ENCODE results near the gene KIAA0319L. TPM values are rescaled to one million over a fixed set of nuclear protein-coding genes. Genes with fewer than 3 reads are reported as not detected.

The KIAA0319L gene
- total and polyA plus RNA-seq, 8 donors = 76.5 to 106 (median 92.6) TPM

GRCh38 chr1:35434703-35435102 lies 122.5 kb downstream of the KIAA0319L start:
- DNase-seq (no peak), ATAC-seq (no peak)
- Histone ChIP-seq H3K9me3 (no peaks in the 10 kb centered on the region), H3K36me3 (peaks cover 0 to 82% of the 10 kb centered on the region in 2 donors), H3K4me1 (no peaks in the 10 kb centered on the region), H3K4me3 (no peak overlapping the region), H3K27me3 (no peaks in the 10 kb centered on the region), H3K27ac (no peak overlapping the region)
- TF ChIP-seq CTCF (IDR thresholded peaks at IDR 0.05) = no peak
- intact Hi-C loops (cut with DNase I) = no loop called here

GRCh38 chr1:35433714-35434113 lies 123.5 kb downstream of the KIAA0319L start:
- no peak overlapping the region for H3K4me3 ChIP-seq
- H3K27me3 ChIP-seq = no peaks in the 10 kb centered on the region
- H3K9me3 ChIP-seq = no peaks in the 10 kb centered on the region
- intact Hi-C loops (cut with DNase I) = no loop called here
- peaks cover 0 to 72% of the 10 kb centered on the region in 2 donors for H3K36me3 ChIP-seq
- ATAC-seq (no peak), DNase-seq (no peak)
- H3K4me1 ChIP-seq = no peaks in the 10 kb centered on the region
- no peak for TF ChIP-seq CTCF (IDR thresholded peaks at IDR 0.05)
- no peak overlapping the region for H3K27ac ChIP-seq

GRCh38 chr1:35432231-35432630 lies 125.0 kb downstream of the KIAA0319L start:
- Histone ChIP-seq H3K27me3 (no peaks in the 10 kb centered on the region), H3K27ac (no peak overlapping the region), H3K4me3 (no peak overlapping the region), H3K36me3 (peaks cover 0 to 61% of the 10 kb centered on the region in 2 donors), H3K4me1 (no peaks in the 10 kb centered on the region), H3K9me3 (no peaks in the 10 kb centered on the region)
- DNase-seq (no peak), ATAC-seq (no peak)
- intact Hi-C loops (cut with DNase I) = no loop called here
- TF ChIP-seq CTCF (IDR thresholded peaks at IDR 0.05) = no peak

GRCh38 chr1:35431173-35431599 lies 126.0 kb downstream of the KIAA0319L start:
- H3K36me3 ChIP-seq = peaks cover 0 to 51% of the 10 kb centered on the region in 2 donors
- H3K9me3 ChIP-seq = no peaks in the 10 kb centered on the region
- no peak overlapping the region for H3K4me3 ChIP-seq
- ATAC-seq (no peak), DNase-seq (no peak)
- H3K27ac ChIP-seq = no peak overlapping the region
- no peaks in the 10 kb centered on the region for H3K27me3 ChIP-seq
- TF ChIP-seq CTCF (IDR thresholded peaks at IDR 0.05) = no peak
- no peaks in the 10 kb centered on the region for H3K4me1 ChIP-seq
- intact Hi-C loops (cut with DNase I) = no loop called here

GRCh38 chr1:35430762-35431161 lies 126.4 kb downstream of the KIAA0319L start:
- Histone ChIP-seq H3K27me3 (no peaks in the 10 kb centered on the region), H3K4me3 (no peak overlapping the region), H3K27ac (no peak overlapping the region), H3K4me1 (no peaks in the 10 kb centered on the region), H3K36me3 (peaks cover 0 to 47% of the 10 kb centered on the region in 2 donors), H3K9me3 (no peaks in the 10 kb centered on the region)
- DNase-seq = no peak
- no peak for TF ChIP-seq CTCF (IDR thresholded peaks at IDR 0.05)
- intact Hi-C loops (cut with DNase I) = no loop called here
- no peak for ATAC-seq
